OCI-LY1 (cell line): ENCODE results near the gene COLQ.

Experiments
- H2AFZ ChIP-seq: fragments of 200-600 bp; sonication (generic), shearing (Covaris generic); 2 replicates; pipeline ENCODE4 v1.6.0; 2014; ENCODE audit warnings: antibody characterized with exemption, mild to moderate bottlenecking, low read length
- H3F3A ChIP-seq: fragments of 200-600 bp; sonication (generic), shearing (Covaris generic); 2 replicates; pipeline ENCODE4 v1.6.0; 2014; ENCODE audit warnings: mild to moderate bottlenecking, antibody characterized with exemption, low read length, moderate library complexity; ENCODE audit not compliant: insufficient read depth
- H3K27ac ChIP-seq: fragments of 200-600 bp; sonication (generic); 2 replicates; pipeline ENCODE4 v1.5.1; 2014; ENCODE audit warnings: low read length, mixed run types, mild to moderate bottlenecking, low read depth; ENCODE audit not compliant: poor library complexity, severe bottlenecking
- H3K27me3 ChIP-seq: fragments of 200-600 bp; sonication (generic); 2 replicates; pipeline ENCODE4 v1.6.0; 2014; ENCODE audit warnings: antibody characterized with exemption, mild to moderate bottlenecking, low read length, moderate library complexity; ENCODE audit not compliant: insufficient read depth
- H3K36me3 ChIP-seq: fragments of 200-600 bp; sonication (generic); 2 replicates; pipeline ENCODE4 v1.6.1; 2014; ENCODE audit warnings: mild to moderate bottlenecking, antibody characterized with exemption, low read length, moderate library complexity, mixed read lengths; ENCODE audit not compliant: insufficient read depth
- H3K4me1 ChIP-seq: fragments of 200-600 bp; sonication (generic); 2 replicates; pipeline ENCODE4 v1.5.1; 2014; ENCODE audit warnings: mild to moderate bottlenecking, low read length, moderate library complexity; ENCODE audit not compliant: insufficient read depth, severe bottlenecking
- H3K4me2 ChIP-seq: fragments of 200-600 bp; sonication (generic), shearing (Covaris generic); 2 replicates; pipeline ENCODE4 v1.6.1; 2014; ENCODE audit warnings: low read length
- H3K4me3 ChIP-seq: fragments of 200-600 bp; sonication (generic); 2 replicates; pipeline ENCODE4 v1.5.1; 2014; ENCODE audit warnings: low read length, low read depth, mild to moderate bottlenecking, mixed read lengths; ENCODE audit not compliant: poor library complexity, severe bottlenecking
- H3K79me2 ChIP-seq: fragments of 200-600 bp; shearing (Covaris generic); 2 replicates; pipeline ENCODE4 v1.6.1; 2016; ENCODE audit warnings: mixed run types, low read length, mixed read lengths; ENCODE audit not compliant: insufficient read depth
- H3K9ac ChIP-seq: fragments of 200-600 bp; sonication (generic), shearing (Covaris generic); 2 replicates; pipeline ENCODE4 v1.6.1; 2014; ENCODE audit warnings: mild to moderate bottlenecking, low read length, mixed read lengths
- H3K9me2 ChIP-seq: fragments of 200-600 bp; sonication (generic), shearing (Covaris generic); 2 replicates; pipeline ENCODE4 v1.6.1; 2014; ENCODE audit warnings: low read depth, mild to moderate bottlenecking, low read length, mixed read lengths
- H3K9me3 ChIP-seq: fragments of 200-600 bp; shearing (Covaris generic); 2 replicates; pipeline ENCODE4 v1.6.1; 2014; ENCODE audit warnings: low read length, mixed read lengths
- H4K20me1 ChIP-seq: fragments of 200-600 bp; sonication (generic), shearing (Covaris generic); 2 replicates; pipeline ENCODE4 v1.6.0; 2016; ENCODE audit warnings: mild to moderate bottlenecking, low read length; ENCODE audit not compliant: insufficient read depth
- EZH2 ChIP-seq: fragments of 200-600 bp; sonication (generic), shearing (Covaris generic); IDR thresholded peaks from 2 replicates; pipeline ENCODE4 v1.8.0; 2017; ENCODE audit warnings: borderline replicate concordance, mixed run types, mild to moderate bottlenecking, antibody characterized with exemption, low read length, moderate library complexity, mixed read lengths
- TF ChIP-seq, protein P1 (sequence below): fragments of 200-600 bp; sonication (generic), shearing (Covaris generic); IDR thresholded peaks from 2 replicates; pipeline ENCODE4 v1.5.1; 2017; ENCODE audit warnings: mild to moderate bottlenecking, antibody characterized with exemption, low read length, moderate library complexity, mixed read lengths

Gene COLQ

DNA sequence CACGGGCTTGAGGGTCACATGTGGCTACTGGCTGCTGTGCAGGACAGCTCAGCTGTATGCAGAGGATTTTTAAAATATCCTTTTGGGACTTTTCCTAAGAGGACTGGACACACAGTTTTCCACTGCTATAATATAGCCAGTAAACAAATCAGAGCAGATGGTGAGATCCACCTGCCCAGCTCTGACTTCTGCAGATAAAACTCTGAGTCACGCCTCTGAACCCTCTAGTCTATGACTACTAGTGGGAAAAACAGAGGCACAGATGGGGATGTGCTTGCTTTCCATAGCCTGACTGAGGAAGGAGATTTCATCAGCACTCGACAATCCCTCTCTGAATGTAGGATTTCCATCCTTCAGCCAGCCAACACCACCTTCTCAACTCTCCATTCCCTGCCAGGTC is 45.1 kb downstream of the COLQ start:
- no peak overlapping the region for H3K9ac ChIP-seq
- H3K27ac ChIP-seq, result no peak overlapping the region
- no peaks in the 10 kb centered on the region for H3F3A ChIP-seq
- H3K9me3 ChIP-seq, result no peaks in the 10 kb centered on the region
- H3K9me2 ChIP-seq, result no peaks in the 10 kb centered on the region
- H3K4me2 ChIP-seq, result no peak overlapping the region
- no peak for TF ChIP-seq EZH2
- TF ChIP-seq, protein P1, sequence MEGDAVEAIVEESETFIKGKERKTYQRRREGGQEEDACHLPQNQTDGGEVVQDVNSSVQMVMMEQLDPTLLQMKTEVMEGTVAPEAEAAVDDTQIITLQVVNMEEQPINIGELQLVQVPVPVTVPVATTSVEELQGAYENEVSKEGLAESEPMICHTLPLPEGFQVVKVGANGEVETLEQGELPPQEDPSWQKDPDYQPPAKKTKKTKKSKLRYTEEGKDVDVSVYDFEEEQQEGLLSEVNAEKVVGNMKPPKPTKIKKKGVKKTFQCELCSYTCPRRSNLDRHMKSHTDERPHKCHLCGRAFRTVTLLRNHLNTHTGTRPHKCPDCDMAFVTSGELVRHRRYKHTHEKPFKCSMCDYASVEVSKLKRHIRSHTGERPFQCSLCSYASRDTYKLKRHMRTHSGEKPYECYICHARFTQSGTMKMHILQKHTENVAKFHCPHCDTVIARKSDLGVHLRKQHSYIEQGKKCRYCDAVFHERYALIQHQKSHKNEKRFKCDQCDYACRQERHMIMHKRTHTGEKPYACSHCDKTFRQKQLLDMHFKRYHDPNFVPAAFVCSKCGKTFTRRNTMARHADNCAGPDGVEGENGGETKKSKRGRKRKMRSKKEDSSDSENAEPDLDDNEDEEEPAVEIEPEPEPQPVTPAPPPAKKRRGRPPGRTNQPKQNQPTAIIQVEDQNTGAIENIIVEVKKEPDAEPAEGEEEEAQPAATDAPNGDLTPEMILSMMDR, result no peak
- no peak overlapping the region for H3K4me3 ChIP-seq
- H4K20me1 ChIP-seq, result no peaks in the 10 kb centered on the region
- no peaks in the 10 kb centered on the region for H3K36me3 ChIP-seq
- H2AFZ ChIP-seq, result no peak overlapping the region
- H3K4me1 ChIP-seq, result no peaks in the 10 kb centered on the region
- no peaks in the 10 kb centered on the region for H3K27me3 ChIP-seq
- no peaks in the 10 kb centered on the region for H3K79me2 ChIP-seq

DNA sequence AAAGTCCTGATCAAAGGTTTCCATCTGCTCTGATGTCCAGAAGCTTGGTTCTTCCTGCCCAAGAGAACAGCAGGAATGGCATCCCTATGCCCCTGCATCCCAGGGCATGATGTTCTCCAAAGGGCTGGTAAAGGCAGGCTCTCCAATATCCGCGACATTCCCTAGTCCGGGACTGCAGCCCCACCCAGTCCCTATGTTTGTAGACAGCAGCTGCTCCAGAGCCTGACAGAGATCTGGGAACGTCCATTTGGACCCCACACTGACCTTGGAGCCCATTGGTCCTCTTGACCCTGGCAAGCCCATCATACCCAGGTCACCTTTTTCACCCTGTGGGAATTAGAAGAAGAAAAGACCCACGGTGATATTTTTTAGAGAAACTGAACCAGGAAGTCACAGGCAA is 46.3 kb downstream of the COLQ start:
- no peak overlapping the region for H3K4me3 ChIP-seq
- no peaks in the 10 kb centered on the region for H3K27me3 ChIP-seq
- H3K9me2 ChIP-seq, result no peaks in the 10 kb centered on the region
- H3K4me2 ChIP-seq, result no peak overlapping the region
- H3K27ac ChIP-seq, result no peak overlapping the region
- H3K9me3 ChIP-seq, result no peaks in the 10 kb centered on the region
- no peaks in the 10 kb centered on the region for H3K36me3 ChIP-seq
- no peaks in the 10 kb centered on the region for H3K4me1 ChIP-seq
- H3K79me2 ChIP-seq, result no peaks in the 10 kb centered on the region
- TF ChIP-seq EZH2, result no peak
- TF ChIP-seq, protein P1, result no peak
- H3K9ac ChIP-seq, result no peak overlapping the region
- no peak overlapping the region for H2AFZ ChIP-seq
- no peaks in the 10 kb centered on the region for H4K20me1 ChIP-seq
- H3F3A ChIP-seq, result no peaks in the 10 kb centered on the region

DNA sequence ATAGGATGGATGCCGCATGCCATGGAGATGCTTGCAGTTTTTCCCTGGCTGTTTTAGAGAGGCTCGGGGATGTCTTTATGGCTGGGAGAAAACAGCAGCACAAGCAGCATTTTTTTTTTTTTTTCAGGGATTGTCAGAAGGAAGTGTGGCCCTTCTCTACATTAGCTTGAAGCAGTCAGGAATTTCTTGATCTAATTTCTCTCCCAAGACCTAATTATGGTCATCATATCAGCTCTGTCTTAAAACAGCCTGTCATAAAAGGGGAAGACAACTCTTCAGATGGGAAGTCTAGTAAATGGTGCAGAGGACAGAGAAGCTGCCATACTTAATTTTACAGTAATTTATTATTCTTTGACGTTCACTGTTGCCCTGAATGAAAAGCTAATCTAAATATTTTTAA is 49.6 kb downstream of the COLQ start:
- H3K79me2 ChIP-seq, result no peaks in the 10 kb centered on the region
- no peaks in the 10 kb centered on the region for H3K9me2 ChIP-seq
- H3K36me3 ChIP-seq, result no peaks in the 10 kb centered on the region
- H3K27ac ChIP-seq, result no peak overlapping the region
- no peak overlapping the region for H3K4me3 ChIP-seq
- no peak overlapping the region for H2AFZ ChIP-seq
- H3K4me2 ChIP-seq, result no peak overlapping the region
- H3K9ac ChIP-seq, result no peak overlapping the region
- H4K20me1 ChIP-seq, result no peaks in the 10 kb centered on the region
- H3F3A ChIP-seq, result no peaks in the 10 kb centered on the region
- no peak for TF ChIP-seq EZH2
- TF ChIP-seq, protein P1, result no peak
- no peaks in the 10 kb centered on the region for H3K4me1 ChIP-seq
- no peaks in the 10 kb centered on the region for H3K27me3 ChIP-seq
- no peaks in the 10 kb centered on the region for H3K9me3 ChIP-seq
